Chondrocyte (in vitro differentiated cells): Measurements from ENCODE around the gene TMUB2. TPM values are rescaled to one million over a fixed set of nuclear protein-coding genes. Genes with fewer than 3 reads are reported as not detected.

ENCODE experiments used
- DNase-seq: peaks from one replicate; pipeline ENCODE4 v3.0.0; 2021; ENCODE audit warnings: mixed read lengths, low spot score
- H3K27ac Mint-ChIP-seq: one replicate; pipeline ENCODE4 v1.8.0; 2021; ENCODE audit warnings: mild to moderate bottlenecking, moderate library complexity, mixed read lengths; ENCODE audit not compliant: unreplicated experiment
- H3K27me3 Mint-ChIP-seq: 2 replicates; pipeline ENCODE4 v1.8.0; 2021; ENCODE audit warnings: low read depth, mixed read lengths
- H3K36me3 Mint-ChIP-seq: 2 replicates; pipeline ENCODE4 v1.8.0; 2021; ENCODE audit warnings: low read depth, mixed read lengths
- H3K4me1 Mint-ChIP-seq: 2 replicates; pipeline ENCODE4 v1.8.0; 2021; ENCODE audit warnings: low read depth, mild to moderate bottlenecking, mixed read lengths
- H3K4me3 Mint-ChIP-seq: one replicate; pipeline ENCODE4 v1.8.0; 2021; ENCODE audit warnings: mild to moderate bottlenecking, moderate library complexity, mixed read lengths; ENCODE audit not compliant: unreplicated experiment
- H3K9me3 Mint-ChIP-seq: 2 replicates; pipeline ENCODE4 v1.8.0; 2021; ENCODE audit warnings: low read depth, mixed read lengths
- CTCF ChIP-seq: fragments of 200-600 bp; sonication (generic); IDR thresholded peaks from 2 replicates; pipeline ENCODE4 v1.5.0; 2021; ENCODE audit warnings: antibody characterized with exemption, mild to moderate bottlenecking, moderate library complexity
- total RNA-seq: library from RNA; stranded (reverse); gene quantifications from 3 replicates; pipeline ENCODE4 v1.2.1, GENCODE V29; 2021

Gene TMUB2
- total RNA-seq, 1 donor from 2014 or later, result 34.8 TPM

DNA sequence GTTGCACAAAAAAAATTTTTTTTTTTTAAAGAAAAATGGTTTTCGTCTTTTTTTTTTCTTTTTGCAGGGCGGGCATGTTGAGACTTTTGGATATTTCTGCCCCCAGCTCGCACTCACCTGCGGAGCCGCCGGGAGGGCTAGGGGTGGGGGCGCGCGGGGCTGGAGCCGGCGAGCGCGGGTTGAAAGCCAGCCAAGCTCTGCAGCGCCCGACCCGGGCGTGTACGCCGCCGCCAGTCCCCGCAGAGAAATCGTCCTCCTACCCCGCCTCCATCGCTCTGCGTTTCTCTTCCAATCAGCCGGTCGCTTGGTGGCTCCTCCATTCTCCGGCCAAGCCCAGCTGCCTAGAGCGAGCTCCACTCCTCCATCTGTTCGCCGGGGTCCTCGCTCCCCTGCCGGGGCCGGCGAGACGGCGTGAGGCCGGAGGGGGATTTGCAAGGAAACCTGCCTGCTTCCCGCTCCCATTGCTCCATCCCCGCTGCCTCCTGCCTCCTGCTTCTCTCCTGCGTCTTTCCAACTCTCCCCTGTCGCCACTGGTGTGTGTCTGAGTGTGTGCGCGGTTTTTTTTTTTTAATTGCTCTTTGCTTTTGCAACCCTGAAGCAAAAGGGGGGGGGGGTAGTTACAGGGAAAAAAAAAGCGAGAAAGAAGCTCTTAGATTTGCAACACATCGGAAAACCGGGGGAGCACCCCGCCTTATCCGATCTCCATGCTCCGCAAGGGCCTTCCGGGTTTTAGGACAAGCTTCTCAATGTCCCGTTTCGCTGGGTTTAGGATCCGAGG is 34.5 kb downstream of the TMUB2 start:
- peak; percentile 95 for DNase-seq
- no peaks in the 10 kb centered on the region for H3K9me3 Mint-ChIP-seq
- H3K4me3 Mint-ChIP-seq, result peak overlapping the region; percentile 90
- peak overlapping the region; percentile 98 for H3K27ac Mint-ChIP-seq
- H3K27me3 Mint-ChIP-seq, result no peaks in the 10 kb centered on the region
- peaks cover 39% of the 10 kb centered on the region for H3K4me1 Mint-ChIP-seq
- peaks cover 5% of the 10 kb centered on the region for H3K36me3 Mint-ChIP-seq
- no peak for TF ChIP-seq CTCF

- TF ChIP-seq CTCF, result no peak
- H3K27me3 Mint-ChIP-seq, result no peaks in the 10 kb centered on the region
- peaks cover 37% of the 10 kb centered on the region for H3K4me1 Mint-ChIP-seq
- H3K4me3 Mint-ChIP-seq, result peak overlapping the region; percentile 90
- peaks cover 1% of the 10 kb centered on the region for H3K36me3 Mint-ChIP-seq
- peak overlapping the region; percentile 98 for H3K27ac Mint-ChIP-seq
- no peak for DNase-seq
- no peaks in the 10 kb centered on the region for H3K9me3 Mint-ChIP-seq
Measured at GRCh38 chr17:44221862-44222111, 35.0 kb downstream of the TMUB2 start.

DNA sequence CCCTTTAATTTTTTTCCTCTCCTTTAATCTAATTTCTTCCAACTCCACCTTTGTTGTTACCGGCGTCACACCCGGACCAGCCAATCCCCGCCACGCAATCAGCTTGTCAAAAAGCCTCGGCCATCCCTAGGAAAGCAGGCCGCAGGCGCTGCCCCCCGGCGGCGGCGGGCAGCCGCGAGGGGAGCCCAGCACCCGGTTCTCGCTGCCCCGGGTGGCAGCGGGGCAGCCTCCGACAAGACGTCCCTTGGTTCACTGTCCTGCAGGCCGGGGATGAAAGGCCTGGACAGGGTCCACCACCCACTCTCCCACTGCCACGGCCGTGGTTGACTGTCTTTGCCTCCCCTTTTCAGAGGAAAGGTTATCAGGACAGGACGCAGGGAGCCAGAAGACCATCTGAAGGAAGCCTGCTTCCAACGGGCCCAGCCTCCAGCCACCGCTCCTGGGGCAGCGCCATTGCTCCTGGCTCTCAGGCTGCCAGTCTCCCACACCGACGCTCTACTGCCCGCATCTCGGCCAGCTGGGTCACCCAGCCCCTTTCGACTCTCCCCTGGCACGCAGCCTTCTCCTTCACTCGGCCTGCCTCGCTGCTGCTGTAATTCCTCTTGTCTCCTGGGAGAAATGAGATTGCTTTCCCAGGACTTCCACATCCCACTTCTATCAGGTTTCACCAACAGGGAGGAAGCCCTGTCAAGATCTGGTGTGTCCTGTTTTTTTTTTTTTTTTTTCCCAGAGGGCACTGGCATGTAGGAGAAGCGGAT is 35.5 kb downstream of the TMUB2 start:
- no peak for DNase-seq
- Mint-ChIP-seq H3K4me3 (peak overlapping the region; percentile 90), H3K4me1 (peaks cover 33% of the 10 kb centered on the region), H3K27ac (peak overlapping the region; percentile 98), H3K36me3 (no peaks in the 10 kb centered on the region), H3K27me3 (no peaks in the 10 kb centered on the region), H3K9me3 (no peaks in the 10 kb centered on the region)
- TF ChIP-seq CTCF, result peak; percentile 43

DNA sequence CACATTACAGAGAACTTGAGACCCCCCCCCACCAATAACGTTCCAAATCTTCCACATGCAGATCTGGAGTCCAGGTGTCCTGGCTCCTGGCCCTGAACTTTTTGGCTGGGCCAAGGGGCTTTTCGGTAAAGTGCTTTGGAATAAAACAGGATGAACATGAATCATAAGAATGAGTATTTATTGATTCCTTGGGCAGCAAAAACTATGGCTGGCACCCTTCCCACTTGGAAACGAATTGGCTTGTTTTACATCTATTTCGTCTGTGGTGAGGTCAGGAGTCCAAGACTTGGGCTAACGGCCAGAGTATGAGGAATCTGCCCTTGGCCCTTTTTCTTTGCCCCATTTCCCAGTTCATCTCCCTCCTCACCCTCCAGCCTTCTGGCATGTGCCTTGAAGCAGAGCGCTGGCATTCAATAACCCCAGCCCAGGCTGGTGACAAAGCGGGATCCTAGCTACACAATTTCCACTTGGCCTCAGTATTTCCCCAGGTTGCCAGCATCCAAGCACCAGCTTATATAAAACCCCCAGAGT is 36.8 kb downstream of the TMUB2 start:
- H3K9me3 Mint-ChIP-seq, result no peaks in the 10 kb centered on the region
- H3K4me3 Mint-ChIP-seq, result no peak overlapping the region
- H3K27me3 Mint-ChIP-seq, result no peaks in the 10 kb centered on the region
- no peaks in the 10 kb centered on the region for H3K36me3 Mint-ChIP-seq
- no peak for TF ChIP-seq CTCF
- no peak overlapping the region for H3K27ac Mint-ChIP-seq
- H3K4me1 Mint-ChIP-seq, result peaks cover 24% of the 10 kb centered on the region
- DNase-seq, result no peak

DNA sequence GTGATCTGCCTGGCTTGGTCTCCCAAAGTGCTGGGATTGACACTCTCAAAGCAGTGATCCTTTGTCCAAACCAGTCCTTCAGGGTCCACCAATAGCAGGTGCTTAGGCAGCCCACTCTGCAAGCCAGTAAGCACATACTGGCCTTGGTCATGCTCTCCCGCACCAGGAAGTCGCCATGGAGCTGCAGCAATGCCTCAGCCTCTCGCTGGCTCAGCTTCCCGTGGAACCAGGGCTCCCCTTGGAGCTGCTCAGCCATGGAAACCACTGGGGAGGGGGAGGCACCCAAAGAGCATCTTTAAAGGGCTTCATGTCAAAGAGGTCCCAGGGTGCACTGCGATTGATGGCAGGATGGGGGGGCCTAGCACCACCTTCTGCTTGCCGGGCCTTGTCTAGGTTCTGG is 42.3 kb downstream of the TMUB2 start:
- TF ChIP-seq CTCF, result no peak
- Mint-ChIP-seq H3K9me3 (no peaks in the 10 kb centered on the region), H3K36me3 (no peaks in the 10 kb centered on the region), H3K27me3 (no peaks in the 10 kb centered on the region), H3K4me1 (no peaks in the 10 kb centered on the region), H3K4me3 (no peak overlapping the region), H3K27ac (no peak overlapping the region)
- no peak for DNase-seq
